Caco-2 (cell line): ENCODE results near the gene CD200. TPM values are rescaled to one million over a fixed set of nuclear protein-coding genes. Genes with fewer than 3 reads are reported as not detected.

Source experiments
- BruUV-seq: library from RNA; stranded (reverse); fragments of 400-500 nt; replicated peaks from 2 replicates; lab custom pipeline; 2021; lab: Mats Ljungman, UMichigan
- CTCF ChIA-PET: fragments of 300-600 bp; sonication (Branson Sonifier 250); formaldehyde crosslinking; loops from one replicate; lab custom pipeline; 2022; ENCODE audit warnings: antibody characterized with exemption; lab: Charles Lee
- POLR2A ChIA-PET: fragments of 300-600 bp; sonication (Branson Sonifier 250); formaldehyde crosslinking; loops from one replicate; lab custom pipeline; 2022; ENCODE audit warnings: antibody characterized with exemption; lab: Charles Lee
- DNase-seq, 2 experiments: peaks; one replicate each; pipeline versions ENCODE4 v3.0.0 to v3.0.0-alpha.2; 2020 to 2022
- H3K27me3 ChIP-seq: replicated peaks from 2 replicates; pipeline ENCODE4 v1.6.0; 2011; ENCODE audit warnings: low read length; ENCODE audit not compliant: control insufficient read depth, insufficient read depth
- H3K36me3 ChIP-seq: 2 replicates; pipeline ENCODE4 v1.5.1; 2011; ENCODE audit warnings: low read length; ENCODE audit not compliant: control insufficient read depth, insufficient read depth
- H3K4me1 ChIP-seq: fragments of 250-450 bp; sonication (Bioruptor Pico); 2 replicates; pipeline ENCODE4 v1.5.1; 2020; ENCODE audit warnings: mild to moderate bottlenecking
- H3K4me3 ChIP-seq: 2 replicates; pipeline ENCODE4 v1.5.1; 2011; ENCODE audit warnings: low read depth, mild to moderate bottlenecking, control low read depth, low read length
- H3K9me3 ChIP-seq: fragments of 250-450 bp; sonication (Bioruptor Pico); 2 replicates; pipeline ENCODE4 v1.5.1; 2020; ENCODE audit warnings: mild to moderate bottlenecking, moderate library complexity
- H3K27ac Mint-ChIP-seq: one replicate; pipeline ENCODE4 v1.8.0; 2022; ENCODE audit warnings: mixed read lengths; ENCODE audit not compliant: unreplicated experiment
- H3K27me3 Mint-ChIP-seq: one replicate; pipeline ENCODE4 v1.8.0; 2022; ENCODE audit warnings: mixed read lengths; ENCODE audit not compliant: insufficient read depth, unreplicated experiment
- H3K36me3 Mint-ChIP-seq: one replicate; pipeline ENCODE4 v1.8.0; 2022; ENCODE audit warnings: mild to moderate bottlenecking, mixed read lengths; ENCODE audit not compliant: insufficient read depth, unreplicated experiment
- H3K4me1 Mint-ChIP-seq: one replicate; pipeline ENCODE4 v1.8.0; 2022; ENCODE audit warnings: low read depth, mixed read lengths; ENCODE audit not compliant: unreplicated experiment
- H3K4me3 Mint-ChIP-seq: one replicate; pipeline ENCODE4 v1.8.0; 2022; ENCODE audit warnings: mild to moderate bottlenecking, moderate library complexity, mixed read lengths; ENCODE audit not compliant: unreplicated experiment
- H3K9me3 Mint-ChIP-seq: one replicate; pipeline ENCODE4 v1.8.0; 2022; ENCODE audit warnings: mixed read lengths; ENCODE audit not compliant: unreplicated experiment
- intact Hi-C: fragments of 100-400 bp; cut with micrococcal nuclease; formaldehyde crosslinking; loops from one replicate; pipeline ENCODE4 v1.10.0; 2022; ENCODE audit not compliant: unreplicated experiment
- total RNA-seq: library from RNA; stranded (reverse); gene quantifications from 2 replicates; pipeline ENCODE4 v1.2.3, GENCODE V29; 2022
- TF ChIP-seq, protein P1 (sequence below), 2 experiments: fragments of 200-600 bp in 1 of 2; IDR thresholded peaks; 1 replicate in 1 of 2; 2 replicates in 1 of 2; pipeline versions ENCODE4 v1.5.1 to v1.8.0; 2011 to 2022; ENCODE audit warnings: antibody characterized with exemption in 1 of 2, control low read depth in 1 of 2, inconsistent platforms in 1 of 2, low read depth in 1 of 2, low read length in 1 of 2, mild to moderate bottlenecking in 1 of 2, moderate library complexity in 1 of 2; ENCODE audit not compliant: insufficient read depth in 1 of 2, severe bottlenecking in 1 of 2, unreplicated experiment in 1 of 2

CD200 gene
- total RNA-seq, 1 experiment from 2014 or later: 0.45 TPM

GRCh38 chr3:112308151-112308911 lies 24.6 kb upstream of the CD200 start:
- no peaks in the 10 kb centered on the region for H3K27me3 ChIP-seq
- ChIA-PET POLR2A (interaction anchor here (2.1 kb wide), 1 partner anchor 14 kb away, joined by 7 read pairs; no protein-coding TSS in a partner anchor), CTCF (interaction anchor here (1.3 kb wide), 1 partner anchor 15 kb away, joined by 8 read pairs; the partner anchor contains the start of gene SLC9C1)
- H3K27me3 Mint-ChIP-seq: no peaks in the 10 kb centered on the region
- DNase-seq: peak in 1 of 2 experiments; percentile 56
- peaks cover 16% of the 10 kb centered on the region for H3K4me1 Mint-ChIP-seq
- H3K9me3 ChIP-seq: no peaks in the 10 kb centered on the region
- H3K4me3 Mint-ChIP-seq: no peak overlapping the region
- no TSS peak for BruUV-seq
- TF ChIP-seq, protein P1, sequence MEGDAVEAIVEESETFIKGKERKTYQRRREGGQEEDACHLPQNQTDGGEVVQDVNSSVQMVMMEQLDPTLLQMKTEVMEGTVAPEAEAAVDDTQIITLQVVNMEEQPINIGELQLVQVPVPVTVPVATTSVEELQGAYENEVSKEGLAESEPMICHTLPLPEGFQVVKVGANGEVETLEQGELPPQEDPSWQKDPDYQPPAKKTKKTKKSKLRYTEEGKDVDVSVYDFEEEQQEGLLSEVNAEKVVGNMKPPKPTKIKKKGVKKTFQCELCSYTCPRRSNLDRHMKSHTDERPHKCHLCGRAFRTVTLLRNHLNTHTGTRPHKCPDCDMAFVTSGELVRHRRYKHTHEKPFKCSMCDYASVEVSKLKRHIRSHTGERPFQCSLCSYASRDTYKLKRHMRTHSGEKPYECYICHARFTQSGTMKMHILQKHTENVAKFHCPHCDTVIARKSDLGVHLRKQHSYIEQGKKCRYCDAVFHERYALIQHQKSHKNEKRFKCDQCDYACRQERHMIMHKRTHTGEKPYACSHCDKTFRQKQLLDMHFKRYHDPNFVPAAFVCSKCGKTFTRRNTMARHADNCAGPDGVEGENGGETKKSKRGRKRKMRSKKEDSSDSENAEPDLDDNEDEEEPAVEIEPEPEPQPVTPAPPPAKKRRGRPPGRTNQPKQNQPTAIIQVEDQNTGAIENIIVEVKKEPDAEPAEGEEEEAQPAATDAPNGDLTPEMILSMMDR (IDR thresholded peaks at IDR 0.05; ENCODE audit: insufficient read depth in 1 of 2, low read depth in 1 of 2, low read length in 1 of 2, severe bottlenecking in 1 of 2, unreplicated experiment in 1 of 2): no peak
- no peak overlapping the region for H3K27ac Mint-ChIP-seq
- peaks cover 10% of the 10 kb centered on the region for H3K4me1 ChIP-seq
- no peaks in the 10 kb centered on the region for H3K36me3 Mint-ChIP-seq
- H3K9me3 Mint-ChIP-seq: no peaks in the 10 kb centered on the region
- no peak overlapping the region for H3K4me3 ChIP-seq
- H3K36me3 ChIP-seq: no peaks in the 10 kb centered on the region
- intact Hi-C loops: no loop called here

DNA sequence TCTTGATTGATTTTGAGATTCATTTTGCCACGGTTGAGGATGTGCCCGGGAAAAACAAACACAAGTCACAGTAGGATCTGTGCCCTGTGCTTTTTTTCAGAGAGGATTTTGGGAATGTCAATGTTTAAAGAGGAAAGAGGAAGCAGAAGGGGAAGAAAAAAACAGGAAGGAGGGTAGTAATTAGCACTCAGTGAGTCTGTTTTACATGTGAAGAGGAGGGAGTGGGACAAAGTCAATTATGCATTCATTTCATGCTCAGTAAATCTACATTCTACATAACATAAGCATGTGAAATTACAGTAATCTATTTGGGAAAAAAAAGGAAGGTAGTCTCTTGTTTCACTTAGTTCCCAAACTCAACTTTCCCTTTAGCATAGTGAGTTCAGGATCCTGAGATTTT lies 18.3 kb upstream of the CD200 start:
- Mint-ChIP-seq H3K36me3 (no peaks in the 10 kb centered on the region), H3K9me3 (no peaks in the 10 kb centered on the region), H3K27me3 (no peaks in the 10 kb centered on the region), H3K27ac (no peak overlapping the region), H3K4me3 (no peak overlapping the region), H3K4me1 (peaks cover 9% of the 10 kb centered on the region)
- POLR2A ChIA-PET: no interaction called here
- no TSS peak for BruUV-seq
- TF ChIP-seq, protein P1 (IDR thresholded peaks at IDR 0.05; ENCODE audit: insufficient read depth in 1 of 2, low read depth in 1 of 2, low read length in 1 of 2, severe bottlenecking in 1 of 2, unreplicated experiment in 1 of 2): no peak
- Histone ChIP-seq H3K4me1 (peaks cover 8% of the 10 kb centered on the region; the same call in 1 of the 2 replicates), H3K4me3 (no peak overlapping the region), H3K9me3 (no peaks in the 10 kb centered on the region), H3K36me3 (no peaks in the 10 kb centered on the region), H3K27me3 (no peaks in the 10 kb centered on the region)
- intact Hi-C loops: no loop called here
- CTCF ChIA-PET: no interaction called here
- DNase-seq: no peak

- intact Hi-C loops: no loop called here
- H3K36me3 ChIP-seq: no peaks in the 10 kb centered on the region
- no peaks in the 10 kb centered on the region for H3K9me3 ChIP-seq
- Mint-ChIP-seq H3K9me3 (no peaks in the 10 kb centered on the region), H3K36me3 (no peaks in the 10 kb centered on the region), H3K4me1 (peaks cover 16% of the 10 kb centered on the region), H3K4me3 (no peak overlapping the region), H3K27me3 (no peaks in the 10 kb centered on the region), H3K27ac (no peak overlapping the region)
- peaks cover 18% of the 10 kb centered on the region for H3K4me1 ChIP-seq
- DNase-seq: no peak
- TF ChIP-seq, protein P1 (IDR thresholded peaks at IDR 0.05; ENCODE audit: insufficient read depth in 1 of 2, low read depth in 1 of 2, low read length in 1 of 2, severe bottlenecking in 1 of 2, unreplicated experiment in 1 of 2): no peak
- ChIA-PET POLR2A (no interaction called here), CTCF (no interaction called here)
- BruUV-seq: no TSS peak
- no peaks in the 10 kb centered on the region for H3K27me3 ChIP-seq
- H3K4me3 ChIP-seq: no peak overlapping the region
Measured at GRCh38 chr3:112315791-112316190, 17.2 kb upstream of the CD200 start.
